ENCODE measurements around the gene RAB13.
"Not testable (repeated sequence)": the region's sequence is repeated elsewhere in the genome, so short reads cannot be mapped to it uniquely, and the experiment has no call there.

- not testable (repeated sequence) for TF ChIP-seq POLR2A, CTCF (IDR thresholded peaks at IDR 0.05)
Measured at GRCh38 chr1:153996882-153997281, 10.7 kb upstream of the RAB13 start.
